ENCODE measurements around the gene GALNT7. TPM values are rescaled to one million over a fixed set of nuclear protein-coding genes. Genes with fewer than 3 reads are reported as not detected.

Gene GALNT7
- polyA plus RNA-seq, 1 of the 3 experiments (the other 2 are of a cell fraction): 14.8 TPM

DNA sequence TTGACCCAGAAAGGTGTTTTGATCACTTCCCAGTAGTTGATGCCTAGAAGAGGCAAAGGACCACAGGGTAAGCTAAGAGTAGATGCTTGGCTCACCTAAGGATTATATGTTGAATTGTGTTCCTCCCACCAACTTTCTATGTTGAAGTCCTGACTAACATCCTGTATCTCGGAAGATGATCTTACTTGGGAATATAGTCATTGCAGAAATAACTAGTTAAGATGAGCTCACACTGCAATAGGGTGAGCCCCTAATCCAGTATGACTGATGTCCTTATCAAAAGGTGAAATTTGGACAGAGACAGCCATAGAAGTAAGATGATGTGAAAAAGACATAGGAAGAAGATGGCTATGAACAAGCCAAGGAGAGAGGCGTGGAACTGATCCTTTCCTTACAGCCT is 168.9 kb downstream of the GALNT7 start:
- CTCF ChIA-PET: interaction anchor here (0.7 to 2.2 kb wide), 4 partner anchors 16 to 54 kb away, joined by 3 to 7 read pairs (median 3); no protein-coding TSS in a partner anchor

DNA sequence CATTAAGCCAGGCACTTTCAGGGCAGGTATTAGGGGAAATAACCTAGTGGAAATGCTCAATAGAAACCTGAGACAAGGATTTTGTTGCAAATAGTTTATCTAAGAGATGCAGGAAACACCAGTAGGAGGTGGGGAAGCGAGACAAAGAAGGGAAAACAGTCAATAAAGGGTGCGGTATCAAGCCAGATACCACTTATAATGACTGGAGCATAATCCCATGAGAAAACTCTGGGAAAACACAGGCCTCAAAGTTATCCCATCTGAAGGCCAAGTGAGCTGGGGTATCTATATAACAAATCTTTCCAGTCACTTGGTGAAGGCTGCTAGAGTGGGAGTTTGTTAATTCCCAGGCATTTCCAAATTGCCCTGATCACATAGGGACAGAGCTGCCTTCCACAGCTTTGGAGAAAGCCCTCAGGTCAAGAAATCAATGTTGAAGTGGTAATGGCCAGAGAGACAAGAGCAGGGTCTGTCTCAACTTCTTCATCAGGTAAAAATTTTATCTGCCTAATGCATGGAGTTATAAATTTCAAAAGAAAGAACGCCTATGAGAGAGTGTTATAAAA is 175.3 kb downstream of the GALNT7 start:
- Histone ChIP-seq H3F3A (replicated peaks; ENCODE audit: insufficient read depth) (no peaks in the 10 kb centered on the region), H3K4me3 (ENCODE audit: low read depth in 2 of 2, low read length in 1 of 2) (no peak overlapping the region), H2AFZ (ENCODE audit: low read depth) (no peak overlapping the region), H3K36me3 (replicated peaks in 1 of 2; ENCODE audit: control insufficient read depth in 1 of 2, insufficient read depth in 2 of 2, low read length in 1 of 2) (no peaks in the 10 kb centered on the region), H3K79me2 (ENCODE audit: insufficient read depth) (no peaks in the 10 kb centered on the region), H3K27ac (ENCODE audit: low read depth in 2 of 2, low read length in 1 of 2) (no peak overlapping the region), H3K4me2 (no peak overlapping the region), H3K9me3 (0 out of 2 replicates have a peak, but pooled peaks cover 4% of the 10 kb centered on the region), H3K4me1 (ENCODE audit: control insufficient read depth in 1 of 2, insufficient read depth in 2 of 2, low read depth in 1 of 2, low read length in 1 of 2) (peaks cover 0 to 11% of the 10 kb centered on the region in 2 experiments; a peak in 1 of 4 replicates), H4K20me1 (ENCODE audit: insufficient read depth) (no peaks in the 10 kb centered on the region), H3K27me3 (ENCODE audit: insufficient read depth) (no peaks in the 10 kb centered on the region), H3K9ac (no peak overlapping the region), H3K9me2 (no peaks in the 10 kb centered on the region)
- no peak for DNase-seq
- POLR2A ChIA-PET: no interaction called here
- 95% methylated on average over 3 of the region's 3 CpGs for WGBS (ENCODE audit: low lambda C conversion rate)
- CTCF ChIA-PET: interaction anchor here (1.2 kb wide), 1 partner anchor 11 kb away, joined by 3 read pairs; no protein-coding TSS in a partner anchor
- no peak for TF ChIP-seq GATA2 (CRISPR knock-in tag; IDR thresholded peaks at IDR 0.05)
- no peak for TF ChIP-seq RAD21 (IDR thresholded peaks at IDR 0.05; ENCODE audit: low read length)
- TF ChIP-seq TEAD4 (IDR thresholded peaks at IDR 0.05; ENCODE audit: borderline replicate concordance, insufficient read depth): no peak
- TF ChIP-seq, protein P1, sequence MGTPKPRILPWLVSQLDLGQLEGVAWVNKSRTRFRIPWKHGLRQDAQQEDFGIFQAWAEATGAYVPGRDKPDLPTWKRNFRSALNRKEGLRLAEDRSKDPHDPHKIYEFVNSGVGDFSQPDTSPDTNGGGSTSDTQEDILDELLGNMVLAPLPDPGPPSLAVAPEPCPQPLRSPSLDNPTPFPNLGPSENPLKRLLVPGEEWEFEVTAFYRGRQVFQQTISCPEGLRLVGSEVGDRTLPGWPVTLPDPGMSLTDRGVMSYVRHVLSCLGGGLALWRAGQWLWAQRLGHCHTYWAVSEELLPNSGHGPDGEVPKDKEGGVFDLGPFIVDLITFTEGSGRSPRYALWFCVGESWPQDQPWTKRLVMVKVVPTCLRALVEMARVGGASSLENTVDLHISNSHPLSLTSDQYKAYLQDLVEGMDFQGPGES (IDR thresholded peaks at IDR 0.05; ENCODE audit: low read depth, low read length): no peak
- TF ChIP-seq, protein P2, sequence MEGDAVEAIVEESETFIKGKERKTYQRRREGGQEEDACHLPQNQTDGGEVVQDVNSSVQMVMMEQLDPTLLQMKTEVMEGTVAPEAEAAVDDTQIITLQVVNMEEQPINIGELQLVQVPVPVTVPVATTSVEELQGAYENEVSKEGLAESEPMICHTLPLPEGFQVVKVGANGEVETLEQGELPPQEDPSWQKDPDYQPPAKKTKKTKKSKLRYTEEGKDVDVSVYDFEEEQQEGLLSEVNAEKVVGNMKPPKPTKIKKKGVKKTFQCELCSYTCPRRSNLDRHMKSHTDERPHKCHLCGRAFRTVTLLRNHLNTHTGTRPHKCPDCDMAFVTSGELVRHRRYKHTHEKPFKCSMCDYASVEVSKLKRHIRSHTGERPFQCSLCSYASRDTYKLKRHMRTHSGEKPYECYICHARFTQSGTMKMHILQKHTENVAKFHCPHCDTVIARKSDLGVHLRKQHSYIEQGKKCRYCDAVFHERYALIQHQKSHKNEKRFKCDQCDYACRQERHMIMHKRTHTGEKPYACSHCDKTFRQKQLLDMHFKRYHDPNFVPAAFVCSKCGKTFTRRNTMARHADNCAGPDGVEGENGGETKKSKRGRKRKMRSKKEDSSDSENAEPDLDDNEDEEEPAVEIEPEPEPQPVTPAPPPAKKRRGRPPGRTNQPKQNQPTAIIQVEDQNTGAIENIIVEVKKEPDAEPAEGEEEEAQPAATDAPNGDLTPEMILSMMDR (IDR thresholded peaks at IDR 0.05): no peak
- TF ChIP-seq, protein P3, sequence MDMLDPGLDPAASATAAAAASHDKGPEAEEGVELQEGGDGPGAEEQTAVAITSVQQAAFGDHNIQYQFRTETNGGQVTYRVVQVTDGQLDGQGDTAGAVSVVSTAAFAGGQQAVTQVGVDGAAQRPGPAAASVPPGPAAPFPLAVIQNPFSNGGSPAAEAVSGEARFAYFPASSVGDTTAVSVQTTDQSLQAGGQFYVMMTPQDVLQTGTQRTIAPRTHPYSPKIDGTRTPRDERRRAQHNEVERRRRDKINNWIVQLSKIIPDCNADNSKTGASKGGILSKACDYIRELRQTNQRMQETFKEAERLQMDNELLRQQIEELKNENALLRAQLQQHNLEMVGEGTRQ (IDR thresholded peaks at IDR 0.05; ENCODE audit: borderline replicate concordance, low read depth, low read length): no peak
- TF ChIP-seq FOXM1 (IDR thresholded peaks at IDR 0.05; ENCODE audit: low read depth): no peak
- TF ChIP-seq, protein P4, sequence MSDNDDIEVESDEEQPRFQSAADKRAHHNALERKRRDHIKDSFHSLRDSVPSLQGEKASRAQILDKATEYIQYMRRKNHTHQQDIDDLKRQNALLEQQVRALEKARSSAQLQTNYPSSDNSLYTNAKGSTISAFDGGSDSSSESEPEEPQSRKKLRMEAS (IDR thresholded peaks at IDR 0.05; ENCODE audit: low read depth): no peak
- no peak for TF ChIP-seq MXI1 (IDR thresholded peaks at IDR 0.05; ENCODE audit: low read depth, low read length)
- no peak for TF ChIP-seq GABPA (IDR thresholded peaks at IDR 0.05; ENCODE audit: low read depth)
- TF ChIP-seq, protein P5, sequence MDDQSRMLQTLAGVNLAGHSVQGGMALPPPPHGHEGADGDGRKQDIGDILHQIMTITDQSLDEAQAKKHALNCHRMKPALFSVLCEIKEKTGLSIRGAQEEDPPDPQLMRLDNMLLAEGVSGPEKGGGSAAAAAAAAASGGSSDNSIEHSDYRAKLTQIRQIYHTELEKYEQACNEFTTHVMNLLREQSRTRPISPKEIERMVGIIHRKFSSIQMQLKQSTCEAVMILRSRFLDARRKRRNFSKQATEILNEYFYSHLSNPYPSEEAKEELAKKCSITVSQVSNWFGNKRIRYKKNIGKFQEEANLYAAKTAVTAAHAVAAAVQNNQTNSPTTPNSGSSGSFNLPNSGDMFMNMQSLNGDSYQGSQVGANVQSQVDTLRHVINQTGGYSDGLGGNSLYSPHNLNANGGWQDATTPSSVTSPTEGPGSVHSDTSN (IDR thresholded peaks at IDR 0.05): no peak
- no peak for TF ChIP-seq MEF2A (IDR thresholded peaks at IDR 0.05; ENCODE audit: borderline replicate concordance, low read depth)

More for the DNA sequence above, 168.9 kb downstream of the GALNT7 start:
- H3K79me2 ChIP-seq (ENCODE audit: insufficient read depth): peaks cover 27% of the 10 kb centered on the region
- H3K4me1 ChIP-seq (ENCODE audit: control insufficient read depth in 1 of 2, insufficient read depth in 2 of 2, low read depth in 1 of 2, low read length in 1 of 2): peaks cover 12 to 22% of the 10 kb centered on the region in 2 experiments; a peak in 3 of 4 replicates
- H3K9me2 ChIP-seq: no peaks in the 10 kb centered on the region
- no peak overlapping the region for H3K9ac ChIP-seq
- no peak overlapping the region for H3K4me2 ChIP-seq
- no peak for DNase-seq
- H3K9me3 ChIP-seq: no peaks in the 10 kb centered on the region
- H3K27ac ChIP-seq (ENCODE audit: low read depth in 2 of 2, low read length in 1 of 2): no peak overlapping the region
- no peaks in the 10 kb centered on the region for H3K27me3 ChIP-seq (ENCODE audit: insufficient read depth)
- WGBS (ENCODE audit: low lambda C conversion rate): 88% methylated on average over 2 of the region's 2 CpGs
- peak overlapping the region; percentile 61; the same call in 1 of the 2 replicates for H2AFZ ChIP-seq (ENCODE audit: low read depth)
- H3F3A ChIP-seq (replicated peaks; ENCODE audit: insufficient read depth): peaks cover 18% of the 10 kb centered on the region
- TF ChIP-seq MXI1 (IDR thresholded peaks at IDR 0.05; ENCODE audit: low read depth, low read length) (no peak), GATA2 (CRISPR knock-in tag; IDR thresholded peaks at IDR 0.05) (no peak), SMC3 (IDR thresholded peaks at IDR 0.05; ENCODE audit: low read depth, low read length) (no peak), JUND (IDR thresholded peaks at IDR 0.05) (no peak), RAD21 (IDR thresholded peaks at IDR 0.05; ENCODE audit: low read length) (no peak), ELF1 (IDR thresholded peaks at IDR 0.05) (no peak), RXRA (IDR thresholded peaks at IDR 0.05; ENCODE audit: borderline replicate concordance, low read depth) (no peak), POLR2AphosphoS5 (IDR thresholded peaks at IDR 0.05; ENCODE audit: low read depth, low read length) (no peak), TEAD4 (IDR thresholded peaks at IDR 0.05; ENCODE audit: borderline replicate concordance, insufficient read depth) (no peak), TCF12 (IDR thresholded peaks at IDR 0.05) (no peak), NFIC (IDR thresholded peaks at IDR 0.05; ENCODE audit: borderline replicate concordance) (no peak), RCOR1 (IDR thresholded peaks at IDR 0.05; ENCODE audit: low read length) (no peak), NRF1 (IDR thresholded peaks at IDR 0.05; ENCODE audit: low read depth, low read length) (no peak), EZH2phosphoT487 (IDR thresholded peaks at IDR 0.05; ENCODE audit: borderline replicate concordance, low read depth) (no peak), RFX5 (IDR thresholded peaks at IDR 0.05; ENCODE audit: low read length) (no peak)
- TF ChIP-seq, protein P5 (IDR thresholded peaks at IDR 0.05): no peak
- TF ChIP-seq, protein P6, sequence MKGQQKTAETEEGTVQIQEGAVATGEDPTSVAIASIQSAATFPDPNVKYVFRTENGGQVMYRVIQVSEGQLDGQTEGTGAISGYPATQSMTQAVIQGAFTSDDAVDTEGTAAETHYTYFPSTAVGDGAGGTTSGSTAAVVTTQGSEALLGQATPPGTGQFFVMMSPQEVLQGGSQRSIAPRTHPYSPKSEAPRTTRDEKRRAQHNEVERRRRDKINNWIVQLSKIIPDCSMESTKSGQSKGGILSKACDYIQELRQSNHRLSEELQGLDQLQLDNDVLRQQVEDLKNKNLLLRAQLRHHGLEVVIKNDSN (IDR thresholded peaks at IDR 0.05; ENCODE audit: borderline replicate concordance, low read depth): no peak
- POLR2A ChIA-PET: no interaction called here
- H4K20me1 ChIP-seq (ENCODE audit: insufficient read depth): peaks cover 10% of the 10 kb centered on the region
- H3K36me3 ChIP-seq (replicated peaks in 1 of 2; ENCODE audit: control insufficient read depth in 1 of 2, insufficient read depth in 2 of 2, low read length in 1 of 2): peaks cover 4 to 6% of the 10 kb centered on the region in 2 experiments
- no peak overlapping the region for H3K4me3 ChIP-seq (ENCODE audit: low read depth in 2 of 2, low read length in 1 of 2)
